Endothelial cell of umbilical vein (primary cell): ENCODE measurements around the gene ZNF528. TPM values are rescaled to one million over a fixed set of nuclear protein-coding genes. Genes with fewer than 3 reads are reported as not detected.

ENCODE experiments used
- Bru-seq: library from RNA; stranded (reverse); fragments of 400-500 nt; gene quantifications from one replicate; lab custom pipeline; 2021; lab: Mats Ljungman, UMichigan
- BruChase-seq, 2 experiments: library from RNA; stranded (reverse); fragments of 400-500 nt; gene quantifications; one replicate each; lab custom pipeline; 2021; lab: Mats Ljungman, UMichigan
- BruUV-seq: library from RNA; stranded (reverse); fragments of 400-500 nt; replicated peaks from 2 replicates; lab custom pipeline; 2021; lab: Mats Ljungman, UMichigan
- CTCF ChIA-PET: fragments of 300-600, 350-600 bp; sonication (Branson Sonifier 250); formaldehyde crosslinking; loops from one replicate; lab custom pipeline; 2021; ENCODE audit warnings: antibody characterized with exemption, inconsistent platforms; lab: Charles Lee
- POLR2A ChIA-PET: fragments of 300-600, 350-600 bp; sonication (Branson Sonifier 250); formaldehyde crosslinking; loops from one replicate; lab custom pipeline; 2021; ENCODE audit warnings: antibody characterized with exemption, inconsistent platforms; lab: Charles Lee
- DNase-seq: peaks from one replicate; pipeline ENCODE4 v3.0.0-alpha.2; 2011; ENCODE audit warnings: low read depth, low spot score
- FAIRE-seq: peaks from 2 replicates; lab custom pipeline; 2011; peaks lifted over from hg19 to GRCh38; lab: Jason Lieb, UNC
- H2AFZ ChIP-seq: 2 replicates; pipeline ENCODE4 v1.6.0; 2012; ENCODE audit warnings: low read depth, low read length, control low read depth, inconsistent platforms
- H3K27ac ChIP-seq: 2 replicates; pipeline ENCODE4 v1.5.1; 2011; ENCODE audit warnings: low read depth, mild to moderate bottlenecking, control low read depth, low read length, moderate library complexity; ENCODE audit not compliant: insufficient read depth
- H3K27me3 ChIP-seq, 2 experiments: 2 replicates each; pipeline versions ENCODE4 v1.6.0 to v1.6.1; 2011; ENCODE audit warnings: low read length in 2 of 2, mixed read lengths in 1 of 2; ENCODE audit not compliant: control insufficient read depth in 2 of 2, insufficient read depth in 2 of 2
- H3K36me3 ChIP-seq, 2 experiments: 2 replicates in 1 of 2; 3 replicates in 1 of 2; pipeline ENCODE4 v1.5.1; 2011; ENCODE audit warnings: low read length in 2 of 2, mild to moderate bottlenecking in 1 of 2, moderate library complexity in 1 of 2; ENCODE audit not compliant: control insufficient read depth in 2 of 2, insufficient read depth in 2 of 2; ENCODE audit errors: extremely low read depth in 1 of 2
- H3K4me1 ChIP-seq: 3 replicates; pipeline ENCODE4 v1.5.1; 2011; ENCODE audit warnings: mild to moderate bottlenecking, low read length; ENCODE audit not compliant: control insufficient read depth, insufficient read depth; ENCODE audit errors: extremely low read depth
- H3K4me2 ChIP-seq: 2 replicates; pipeline ENCODE4 v1.6.1; 2011; ENCODE audit warnings: low read length, control low read depth, mixed read lengths; ENCODE audit not compliant: insufficient read depth
- H3K4me3 ChIP-seq, 3 experiments: fragments of 200-600 bp in 1 of 3; sonication (generic), shearing (Covaris generic) in 1 of 3; replicated peaks in 1 of 3; 2 replicates each; pipeline ENCODE4 v1.5.1; 2011 to 2016; ENCODE audit warnings: control low read depth in 3 of 3, low read length in 3 of 3, mild to moderate bottlenecking in 2 of 3, inconsistent platforms in 1 of 3, low read depth in 1 of 3, moderate library complexity in 1 of 3; ENCODE audit not compliant: insufficient read depth in 1 of 3
- H3K79me2 ChIP-seq: 2 replicates; pipeline ENCODE4 v1.6.0; 2012; ENCODE audit warnings: low read length, inconsistent platforms; ENCODE audit not compliant: control insufficient read depth, insufficient read depth
- H3K9ac ChIP-seq: replicated peaks from 2 replicates; pipeline ENCODE3; 2011; ENCODE audit warnings: low read length, control low read depth; ENCODE audit not compliant: insufficient read depth; ENCODE audit errors: extremely low read depth
- H3K9me1 ChIP-seq: replicated peaks from 3 replicates; pipeline ENCODE4 v1.6.0; 2011; ENCODE audit warnings: mild to moderate bottlenecking, low read length; ENCODE audit not compliant: control insufficient read depth, insufficient read depth; ENCODE audit errors: extremely low read depth
- H3K9me3 ChIP-seq: replicated peaks from 2 replicates; pipeline ENCODE4 v1.5.1; 2012; ENCODE audit warnings: low read length, inconsistent platforms; ENCODE audit not compliant: control insufficient read depth, insufficient read depth
- H4K20me1 ChIP-seq: replicated peaks from 2 replicates; pipeline ENCODE3; 2011; ENCODE audit warnings: mild to moderate bottlenecking, low read length; ENCODE audit not compliant: control insufficient read depth, insufficient read depth; ENCODE audit errors: extremely low read depth
- CTCF ChIP-seq, 2 donors: IDR thresholded peaks; 1 replicate in 1 of 2; 2 replicates in 1 of 2; pipeline ENCODE4 v1.5.1; 2011; ENCODE audit warnings: low read length in 2 of 2, mild to moderate bottlenecking in 2 of 2, moderate library complexity in 2 of 2, control low read depth in 1 of 2, inconsistent platforms in 1 of 2, low read depth in 1 of 2; ENCODE audit not compliant: insufficient read depth in 1 of 2; ENCODE audit errors: extremely low read depth in 1 of 2
- EZH2 ChIP-seq: IDR thresholded peaks from 2 replicates; pipeline ENCODE4 v1.6.1; 2012; ENCODE audit warnings: borderline replicate concordance, low read depth, mild to moderate bottlenecking, moderate library complexity, low read length, inconsistent platforms; ENCODE audit not compliant: severe bottlenecking
- JUN ChIP-seq: IDR thresholded peaks from 2 replicates; pipeline ENCODE4 v1.6.1; 2011; ENCODE audit warnings: borderline replicate concordance, low read depth; ENCODE audit not compliant: insufficient read length, insufficient read depth
- MYC ChIP-seq: IDR thresholded peaks from one replicate; pipeline ENCODE4 v1.6.1; 2011; ENCODE audit warnings: mild to moderate bottlenecking, low read depth, low read length
- POLR2A ChIP-seq: IDR thresholded peaks from 2 replicates; pipeline ENCODE4 v1.6.1; 2012; ENCODE audit warnings: low read depth, mild to moderate bottlenecking, control low read depth, low read length
- POLR2AphosphoS5 ChIP-seq: IDR thresholded peaks from 2 replicates; pipeline ENCODE4 v1.6.1; 2012; ENCODE audit warnings: low read depth, mild to moderate bottlenecking, control low read depth, low read length, moderate library complexity; ENCODE audit not compliant: insufficient read depth
- dilution Hi-C: fragments of 300-500 bp; cut with MboI; formaldehyde crosslinking; loops from one replicate; pipeline ENCODE4 v1.15.0; 2019; ENCODE audit warnings: low sequenced_read_pairs; ENCODE audit not compliant: extremely low pct_ligation_motif_present
- intact Hi-C: fragments of 100-400 bp; cut with micrococcal nuclease; formaldehyde crosslinking; loops from one replicate; pipeline ENCODE4 v1.10.0; 2022
- long read RNA-seq: library from polyadenylated mRNA; stranded (forward); transcript quantifications from one replicate; pipeline ENCODE4 v2.0.0, GENCODE V29; 2021
- polyA minus RNA-seq, 3 experiments: library from RNA; depleted of rRNA, polyadenylated mRNA; stranded (reverse); fragments of >200 nt; gene quantifications; 1 replicate in 1 of 3; 2 replicates in 2 of 3; pipeline ENCODE4 v1.2.3, GENCODE V29; 2011
- polyA plus RNA-seq, 4 experiments: library from polyadenylated mRNA; depleted of rRNA in 3 of 4; stranded (reverse) in 3 of 4; unstranded in 1 of 4; fragments of >200 nt; gene quantifications; 2 replicates each; pipeline versions ENCODE4 v1.2.1 to v1.2.3, GENCODE V29; 2011 to 2012; ENCODE audit warnings: missing spikeins in 1 of 4
- total RNA-seq: library from RNA; stranded (reverse); gene quantifications from 2 replicates; pipeline ENCODE4 v1.2.3, GENCODE V29; 2021
- TF ChIP-seq, protein P1 (sequence below): IDR thresholded peaks from 2 replicates; pipeline ENCODE4 v1.6.1; 2011; ENCODE audit not compliant: insufficient read depth, insufficient read length

Gene ZNF528
- total RNA-seq (11.3 and 16.1 TPM in 2 replicates), polyA plus RNA-seq (5.3 and 6.2 TPM in 2 replicates), polyA minus RNA-seq (13.1 and 14.4 TPM in 2 replicates), Bru-seq, nascent RNA (percentile 58 among the genes with signal in this experiment), BruChase-seq, experiment 1, labeled RNA remaining after a 6-hour chase (percentile 55 among the genes with signal in this experiment), BruChase-seq, experiment 2, labeled RNA remaining after a 2-hour chase (percentile 59 among the genes with signal in this experiment)
- 4.6 and 4.9 TPM in 2 replicates for polyA plus RNA-seq (2011; cell fraction: cytosol; rRNA removed)
- polyA plus RNA-seq (2011; cell fraction: nucleus; rRNA removed) = 36.0 and 37.8 TPM in 2 replicates
- 5.6 and 7.0 TPM in 2 replicates for polyA plus RNA-seq (2012)
- polyA minus RNA-seq (2011; cell fraction: cytosol; rRNA and poly(A)+ RNA removed) = not detected
- 16.0 and 23.5 TPM in 2 replicates for polyA minus RNA-seq (2011; cell fraction: nucleus; rRNA and poly(A)+ RNA removed)
- long read RNA-seq, partial matches to known transcripts = 1 of 8 reads
- long read RNA-seq, other reads (novel, unspliced or antisense) = 3 of 8 reads

GRCh38 chr19:52397310-52398080, at the start of gene ZNF528:
Gene ZNF528 (plus strand): TSS chr19:52397849. CDS start chr19:52402014, 4,165 bp downstream.
- no peaks in the 10 kb centered on the region for H3K27me3 ChIP-seq
- no peak for TF ChIP-seq JUN
- peak; percentile 84 for TF ChIP-seq POLR2AphosphoS5
- peak; percentile 84 for TF ChIP-seq POLR2A
- H3K9me1 ChIP-seq = no peaks in the 10 kb centered on the region
- peak within 1 kb of the TSS; percentile 14 to 73 (median 49) for H3K4me3 ChIP-seq
- no TSS peak for BruUV-seq
- H3K9me3 ChIP-seq = no peaks in the 10 kb centered on the region
- ChIA-PET POLR2A (no interaction called here), CTCF (interaction anchor here (1.1 kb wide), 1 partner anchor 28 kb away, joined by 3 read pairs; the partner anchor contains the start of gene ZNF880)
- H3K4me1 ChIP-seq = no peaks in the 10 kb centered on the region
- H3K4me2 ChIP-seq = peak within 1 kb of the TSS; percentile 63
- peak within 1 kb of the TSS; percentile 66 for H2AFZ ChIP-seq
- H3K27ac ChIP-seq = peak within 1 kb of the TSS; percentile 42
- peak; percentile 97 for FAIRE-seq
- DNase-seq = peak; percentile 92
- peak within 1 kb of the TSS; percentile 64 for H3K9ac ChIP-seq
- H4K20me1 ChIP-seq = no peaks in the 10 kb centered on the region
- H3K79me2 ChIP-seq = no peaks in the 10 kb centered on the region
- intact Hi-C loops (loop anchor here (1.0 to 10.0 kb wide), 4 partner anchors 28 to 797 kb away; partner anchors contain the start of genes ZNF610, ZNF611, ZNF665 and ZNF880), dilution Hi-C loops (no loop called here)
- peaks cover 0 to 5% of the 10 kb centered on the region in 2 experiments for H3K36me3 ChIP-seq

- H3K27me3 ChIP-seq = no peaks in the 10 kb centered on the region
- H3K9me3 ChIP-seq = no peaks in the 10 kb centered on the region
- no peaks in the 10 kb centered on the region for H3K79me2 ChIP-seq
- no peaks in the 10 kb centered on the region for H4K20me1 ChIP-seq
- FAIRE-seq (no peak), DNase-seq (no peak)
- intact Hi-C loops = no loop called here
- ChIA-PET POLR2A (interaction anchor here (0.7 kb wide), 1 partner anchor 118 kb away, joined by 3 read pairs; no protein-coding TSS in a partner anchor), CTCF (no interaction called here)
- no peak overlapping the region for H3K27ac ChIP-seq
- H3K4me2 ChIP-seq = no peak overlapping the region
- no TSS peak for BruUV-seq
- no peak overlapping the region for H3K4me3 ChIP-seq
- no peak overlapping the region for H2AFZ ChIP-seq
- H3K36me3 ChIP-seq = peaks cover 0 to 4% of the 10 kb centered on the region in 2 experiments
- TF ChIP-seq JUN = no peak
- no peak for TF ChIP-seq POLR2AphosphoS5
- TF ChIP-seq EZH2 = no peak
- TF ChIP-seq MYC = no peak
- TF ChIP-seq CTCF (IDR thresholded peaks at IDR 0.05; ENCODE audit: extremely low read depth in 1 of 2, insufficient read depth in 1 of 2, low read depth in 1 of 2, low read length in 2 of 2) = no peak
- TF ChIP-seq, protein P1, sequence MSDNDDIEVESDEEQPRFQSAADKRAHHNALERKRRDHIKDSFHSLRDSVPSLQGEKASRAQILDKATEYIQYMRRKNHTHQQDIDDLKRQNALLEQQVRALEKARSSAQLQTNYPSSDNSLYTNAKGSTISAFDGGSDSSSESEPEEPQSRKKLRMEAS = no peak
- dilution Hi-C loops = no loop called here
- no peaks in the 10 kb centered on the region for H3K4me1 ChIP-seq
- no peak overlapping the region for H3K9ac ChIP-seq
- no peaks in the 10 kb centered on the region for H3K9me1 ChIP-seq
Observed at GRCh38 chr19:52351512-52351911, 46.1 kb upstream of the ZNF528 start.
